ENCODE data around the gene RPIA.
A peak's percentile ranks its signal among the peaks of the same experiment; 100 is the strongest.

RPIA gene

GRCh38 chr2:88683160-88684021 is 8.1 kb upstream of the RPIA start:
- no peak for DNase-seq (ENCODE audit: extremely low read depth in 1 of 2, low read depth in 1 of 2)

- no peak for DNase-seq (ENCODE audit: extremely low read depth in 1 of 2, low read depth in 1 of 2)
Observed at GRCh38 chr2:88684519-88684918, 7.0 kb upstream of the RPIA start.

- no peak for DNase-seq (ENCODE audit: extremely low read depth in 1 of 2, low read depth in 1 of 2)
Observed at GRCh38 chr2:88686320-88686719, 5.2 kb upstream of the RPIA start.

GRCh38 chr2:88687384-88687783 is 4.1 kb upstream of the RPIA start:
- DNase-seq (ENCODE audit: extremely low read depth in 1 of 2, low read depth in 1 of 2), result no peak

GRCh38 chr2:88690591-88691338 is 708 bp upstream of the RPIA start:
- peak in 1 of 2 donors; percentile 10 for DNase-seq (ENCODE audit: extremely low read depth in 1 of 2, low read depth in 1 of 2)

GRCh38 chr2:88692187-88692586 is 714 bp downstream of the RPIA start:
- no peak for DNase-seq (ENCODE audit: extremely low read depth in 1 of 2, low read depth in 1 of 2)

- DNase-seq (ENCODE audit: extremely low read depth in 1 of 2, low read depth in 1 of 2), result no peak
Observed at GRCh38 chr2:88693911-88694414, 2.5 kb downstream of the RPIA start.

GRCh38 chr2:88696611-88697010 is 5.1 kb downstream of the RPIA start:
- no peak for DNase-seq (ENCODE audit: extremely low read depth in 1 of 2, low read depth in 1 of 2)

GRCh38 chr2:88697370-88698026 is 6.0 kb downstream of the RPIA start:
- no peak for DNase-seq (ENCODE audit: extremely low read depth in 1 of 2, low read depth in 1 of 2)

- no peak for DNase-seq (ENCODE audit: extremely low read depth in 1 of 2, low read depth in 1 of 2)
Observed at GRCh38 chr2:88698027-88698413, 6.5 kb downstream of the RPIA start.

- no peak for DNase-seq (ENCODE audit: extremely low read depth in 1 of 2, low read depth in 1 of 2)
Observed at GRCh38 chr2:88698498-88699233, 7.2 kb downstream of the RPIA start.

GRCh38 chr2:88707003-88707402 is 15.5 kb downstream of the RPIA start:
- DNase-seq (ENCODE audit: extremely low read depth in 1 of 2, low read depth in 1 of 2), result no peak

- DNase-seq (ENCODE audit: extremely low read depth in 1 of 2, low read depth in 1 of 2), result no peak
Observed at GRCh38 chr2:88709181-88709631, 17.7 kb downstream of the RPIA start.

- no peak for DNase-seq (ENCODE audit: extremely low read depth in 1 of 2, low read depth in 1 of 2)
Observed at GRCh38 chr2:88711289-88711688, 19.8 kb downstream of the RPIA start.

GRCh38 chr2:88711897-88712296 is 20.4 kb downstream of the RPIA start:
- DNase-seq (ENCODE audit: extremely low read depth in 1 of 2, low read depth in 1 of 2), result no peak

- DNase-seq (ENCODE audit: extremely low read depth in 1 of 2, low read depth in 1 of 2), result no peak
Observed at GRCh38 chr2:88713408-88713807, 21.9 kb downstream of the RPIA start.

- no peak for DNase-seq (ENCODE audit: extremely low read depth in 1 of 2, low read depth in 1 of 2)
Observed at GRCh38 chr2:88714667-88715066, 23.2 kb downstream of the RPIA start.

GRCh38 chr2:88720399-88720798 is 28.9 kb downstream of the RPIA start:
- no peak for DNase-seq (ENCODE audit: extremely low read depth in 1 of 2, low read depth in 1 of 2)

- DNase-seq (ENCODE audit: extremely low read depth in 1 of 2, low read depth in 1 of 2), result no peak
Observed at GRCh38 chr2:88721268-88721667, 29.8 kb downstream of the RPIA start.

- no peak for DNase-seq (ENCODE audit: extremely low read depth in 1 of 2, low read depth in 1 of 2)
Observed at GRCh38 chr2:88724643-88725332, 33.3 kb downstream of the RPIA start.

Measured in activated CD8-positive, alpha-beta memory T cell treated with anti-CD3 and anti-CD28 coated beads for 1 hour (primary cell).